H9 (cell line): Measurements from ENCODE around the gene RTN4R. TPM values are rescaled to one million over a fixed set of nuclear protein-coding genes. Genes with fewer than 3 reads are reported as not detected.

ENCODE experiments used
- DNase-seq: peaks from one replicate; pipeline ENCODE4 v3.0.0-alpha.2; 2017
- H2AFZ ChIP-seq: one replicate; pipeline ENCODE4 v1.6.1; 2013; ENCODE audit warnings: mild to moderate bottlenecking, low read length, control low read depth, moderate library complexity
- H2AK5ac ChIP-seq: 2 replicates; pipeline ENCODE4 v1.6.1; 2013; ENCODE audit warnings: low read length, control low read depth, mixed read lengths; ENCODE audit not compliant: insufficient read length
- H2BK120ac ChIP-seq: one replicate; pipeline ENCODE4 v1.6.1; 2013; ENCODE audit warnings: low read depth, mild to moderate bottlenecking, low read length, control low read depth, inconsistent platforms; ENCODE audit not compliant: poor library complexity, severe bottlenecking
- H2BK12ac ChIP-seq: 2 replicates; pipeline ENCODE4 v1.6.1; 2013; ENCODE audit warnings: low read length, control low read depth, mixed read lengths, low read depth; ENCODE audit not compliant: insufficient read length
- H2BK15ac ChIP-seq: 2 replicates; pipeline ENCODE4 v1.6.1; 2013; ENCODE audit warnings: low read depth, low read length, control low read depth
- H2BK20ac ChIP-seq: one replicate; pipeline ENCODE4 v1.6.1; 2013; ENCODE audit warnings: low read depth, mild to moderate bottlenecking, low read length, control low read depth, inconsistent platforms; ENCODE audit not compliant: poor library complexity, severe bottlenecking
- H2BK5ac ChIP-seq: 2 replicates; pipeline ENCODE4 v1.6.1; 2013; ENCODE audit warnings: low read length, control low read depth, mixed read lengths; ENCODE audit not compliant: insufficient read length
- H3K14ac ChIP-seq: 2 replicates; pipeline ENCODE4 v1.6.1; 2013; ENCODE audit warnings: low read length, control low read depth; ENCODE audit not compliant: insufficient read depth
- H3K18ac ChIP-seq: 2 replicates; pipeline ENCODE4 v1.6.1; 2013; ENCODE audit warnings: low read depth, mild to moderate bottlenecking, mixed read lengths, low read length, control low read depth; ENCODE audit not compliant: insufficient read length
- H3K23ac ChIP-seq: 2 replicates; pipeline ENCODE4 v1.6.1; 2013; ENCODE audit warnings: low read length, control low read depth, mixed read lengths, low read depth; ENCODE audit not compliant: insufficient read length
- H3K23me2 ChIP-seq: 2 replicates; pipeline ENCODE4 v1.6.1; 2013; ENCODE audit warnings: low read depth, mild to moderate bottlenecking, mixed read lengths, low read length, control low read depth; ENCODE audit not compliant: insufficient read length, poor library complexity, severe bottlenecking
- H3K27ac ChIP-seq: 2 replicates; pipeline ENCODE4 v1.5.1; 2013; ENCODE audit warnings: low read length, control low read depth, mixed read lengths, low read depth; ENCODE audit not compliant: insufficient read length
- H3K27me3 ChIP-seq: 2 replicates; pipeline ENCODE4 v1.6.1; 2013; ENCODE audit warnings: low read length, control low read depth, inconsistent platforms; ENCODE audit not compliant: insufficient read depth
- H3K4ac ChIP-seq: 2 replicates; pipeline ENCODE4 v1.6.1; 2013; ENCODE audit warnings: low read depth, mild to moderate bottlenecking, control low read depth, inconsistent platforms, low read length, moderate library complexity
- H3K4me1 ChIP-seq: 2 replicates; pipeline ENCODE4 v1.6.1; 2013; ENCODE audit warnings: low read length, control low read depth, inconsistent platforms; ENCODE audit not compliant: insufficient read depth
- H3K4me2 ChIP-seq: 2 replicates; pipeline ENCODE4 v1.6.1; 2013; ENCODE audit warnings: low read length, control low read depth, mixed read lengths; ENCODE audit not compliant: insufficient read length, insufficient read depth
- H3K56ac ChIP-seq: 2 replicates; pipeline ENCODE4 v1.6.1; 2013; ENCODE audit warnings: low read depth, mild to moderate bottlenecking, mixed read lengths, low read length, control low read depth; ENCODE audit not compliant: insufficient read length
- H3K79me1 ChIP-seq: 2 replicates; pipeline ENCODE4 v1.6.1; 2013; ENCODE audit warnings: low read depth, mild to moderate bottlenecking, moderate library complexity, low read length, control low read depth, inconsistent platforms; ENCODE audit not compliant: insufficient read depth, poor library complexity, severe bottlenecking
- H3K79me2 ChIP-seq: 2 replicates; pipeline ENCODE4 v1.6.1; 2013; ENCODE audit warnings: low read length, control low read depth, inconsistent platforms; ENCODE audit not compliant: insufficient read depth
- H3K9ac ChIP-seq: 2 replicates; pipeline ENCODE4 v1.6.1; 2013; ENCODE audit warnings: low read length, control low read depth, mixed read lengths; ENCODE audit not compliant: insufficient read length; ENCODE audit errors: extremely low read depth
- H3K9me3 ChIP-seq: one replicate; pipeline ENCODE4 v1.6.1; 2013; ENCODE audit warnings: low read depth, low read length, inconsistent platforms; ENCODE audit not compliant: control insufficient read depth
- H3T11ph ChIP-seq: one replicate; pipeline ENCODE4 v1.6.1; 2013; ENCODE audit warnings: mild to moderate bottlenecking, low read length, control low read depth, inconsistent platforms
- H4K20me1 ChIP-seq: one replicate; pipeline ENCODE4 v1.6.1; 2013; ENCODE audit not compliant: control insufficient read depth, insufficient read length, insufficient read depth
- H4K5ac ChIP-seq: 2 replicates; pipeline ENCODE4 v1.6.1; 2013; ENCODE audit warnings: low read depth, mild to moderate bottlenecking, mixed read lengths, low read length, control low read depth; ENCODE audit not compliant: insufficient read length
- H4K8ac ChIP-seq: replicated peaks from 2 replicates; pipeline ENCODE4 v1.6.1; 2013; ENCODE audit warnings: low read length, control low read depth, mixed read lengths, low read depth; ENCODE audit not compliant: insufficient read length
- H4K91ac ChIP-seq: 2 replicates; pipeline ENCODE4 v1.6.1; 2013; ENCODE audit warnings: low read depth, mild to moderate bottlenecking, moderate library complexity, mixed read lengths, low read length, control low read depth; ENCODE audit not compliant: insufficient read length
- H3K27ac Mint-ChIP-seq, 3 experiments: 2 replicates in 2 of 3; 3 replicates in 1 of 3; pipeline ENCODE4 v1.8.0; 2020 to 2021; ENCODE audit warnings: mixed read lengths in 3 of 3, mild to moderate bottlenecking in 1 of 3, moderate library complexity in 1 of 3
- H3K27me3 Mint-ChIP-seq: 2 replicates; pipeline ENCODE4 v1.8.0; 2021; ENCODE audit warnings: low read depth, mild to moderate bottlenecking, moderate library complexity, mixed read lengths
- H3K36me3 Mint-ChIP-seq, 3 experiments: 2 replicates in 2 of 3; 3 replicates in 1 of 3; pipeline ENCODE4 v1.8.0; 2020 to 2021; ENCODE audit warnings: low read depth in 3 of 3, mixed read lengths in 3 of 3; ENCODE audit not compliant: insufficient read depth in 1 of 3
- H3K4me1 Mint-ChIP-seq, 2 experiments: 2 replicates each; pipeline ENCODE4 v1.8.0; 2020; ENCODE audit warnings: mixed read lengths in 2 of 2
- H3K4me3 Mint-ChIP-seq, 2 experiments: 2 replicates in 1 of 2; 3 replicates in 1 of 2; pipeline ENCODE4 v1.8.0; 2020 to 2021; ENCODE audit warnings: mild to moderate bottlenecking in 2 of 2, mixed read lengths in 2 of 2, moderate library complexity in 1 of 2
- H3K9me3 Mint-ChIP-seq, 2 experiments: 2 replicates in 1 of 2; 3 replicates in 1 of 2; pipeline ENCODE4 v1.8.0; 2020; ENCODE audit warnings: mild to moderate bottlenecking in 2 of 2, mixed read lengths in 2 of 2, moderate library complexity in 1 of 2
- WGBS: extraction: QIAGEN DNeasy Blood & Tissue Kit; methylation state at CpG from one replicate; pipeline ENCODE4 v1.1.7; 2013; ENCODE audit warnings: missing lambda C conversion rate, low lambda C conversion rate, mixed read lengths; ENCODE audit not compliant: insufficient read length; ENCODE audit errors: extremely low coverage; 5-methylcytosine and 5-hydroxymethylcytosine counted together
- total RNA-seq: library from RNA; stranded (reverse); gene quantifications from 2 replicates; pipeline ENCODE4 v1.2.1, GENCODE V29; 2021
- TF ChIP-seq, protein P1 (sequence below): fragments of 200-600 bp; sonication (generic); conservative IDR thresholded peaks from 3 replicates; pipeline ENCODE4 v1.8.0; 2021; ENCODE audit warnings: antibody characterized with exemption, mild to moderate bottlenecking

The RTN4R gene
- total RNA-seq, 1 experiment from 2014 or later: 19.0 TPM

DNA sequence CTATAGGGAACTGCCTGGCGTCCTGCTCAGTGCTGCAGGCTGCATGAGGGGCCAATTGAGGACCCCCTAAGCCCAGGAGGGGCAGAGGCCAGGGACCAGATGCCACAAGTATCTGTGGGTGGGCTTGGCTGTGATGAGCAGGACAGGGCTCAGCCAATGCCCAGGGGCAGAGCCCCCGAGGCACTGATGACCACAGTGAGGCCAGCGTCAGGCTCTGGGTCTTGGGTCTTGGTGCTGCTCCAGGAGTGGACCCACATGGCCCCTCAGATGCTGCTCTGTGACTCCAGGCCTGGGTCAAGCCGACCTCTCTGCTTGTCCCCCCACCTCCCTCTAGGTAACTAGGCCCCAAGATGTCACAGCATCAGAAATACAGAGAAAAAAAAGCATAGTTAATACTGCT, 50.6 kb downstream of the RTN4R start:
- H2BK120ac ChIP-seq: no peak overlapping the region
- H3K4ac ChIP-seq: no peak overlapping the region
- Mint-ChIP-seq H3K27me3 (no peaks in the 10 kb centered on the region; the same call in 1 of the 2 replicates), H3K27ac (no peak overlapping the region), H3K9me3 (peaks cover 0 to 5% of the 10 kb centered on the region in 2 experiments; a peak in 1 of 5 replicates), H3K4me3 (no peak overlapping the region), H3K36me3 (no peaks in the 10 kb centered on the region), H3K4me1 (0 out of 4 replicates have a peak, but pooled peaks cover 0 to 2% of the 10 kb centered on the region in 2 experiments)
- no peak overlapping the region for H3K56ac ChIP-seq
- H3T11ph ChIP-seq: no peak overlapping the region
- no peaks in the 10 kb centered on the region for H3K79me2 ChIP-seq
- no peak overlapping the region for H3K23ac ChIP-seq
- no peak overlapping the region for H2BK20ac ChIP-seq
- H3K23me2 ChIP-seq: no peaks in the 10 kb centered on the region
- WGBS: no CpG with 5 or more reads among the region's 4 CpGs
- H2BK15ac ChIP-seq: no peak overlapping the region
- no peak overlapping the region for H3K4me2 ChIP-seq
- DNase-seq: no peak
- H4K5ac ChIP-seq: no peak overlapping the region
- H3K27me3 ChIP-seq: no peaks in the 10 kb centered on the region
- H3K9me3 ChIP-seq: no peaks in the 10 kb centered on the region
- no peak overlapping the region for H3K9ac ChIP-seq
- H3K27ac ChIP-seq: no peak overlapping the region
- H2BK12ac ChIP-seq: no peak overlapping the region
- H3K14ac ChIP-seq: no peak overlapping the region
- H4K91ac ChIP-seq: no peak overlapping the region
- H4K20me1 ChIP-seq: no peaks in the 10 kb centered on the region
- no peak overlapping the region for H4K8ac ChIP-seq
- H3K79me1 ChIP-seq: no peaks in the 10 kb centered on the region
- H2AK5ac ChIP-seq: no peak overlapping the region
- no peak overlapping the region for H3K18ac ChIP-seq
- no peak overlapping the region for H2AFZ ChIP-seq
- TF ChIP-seq, protein P1, sequence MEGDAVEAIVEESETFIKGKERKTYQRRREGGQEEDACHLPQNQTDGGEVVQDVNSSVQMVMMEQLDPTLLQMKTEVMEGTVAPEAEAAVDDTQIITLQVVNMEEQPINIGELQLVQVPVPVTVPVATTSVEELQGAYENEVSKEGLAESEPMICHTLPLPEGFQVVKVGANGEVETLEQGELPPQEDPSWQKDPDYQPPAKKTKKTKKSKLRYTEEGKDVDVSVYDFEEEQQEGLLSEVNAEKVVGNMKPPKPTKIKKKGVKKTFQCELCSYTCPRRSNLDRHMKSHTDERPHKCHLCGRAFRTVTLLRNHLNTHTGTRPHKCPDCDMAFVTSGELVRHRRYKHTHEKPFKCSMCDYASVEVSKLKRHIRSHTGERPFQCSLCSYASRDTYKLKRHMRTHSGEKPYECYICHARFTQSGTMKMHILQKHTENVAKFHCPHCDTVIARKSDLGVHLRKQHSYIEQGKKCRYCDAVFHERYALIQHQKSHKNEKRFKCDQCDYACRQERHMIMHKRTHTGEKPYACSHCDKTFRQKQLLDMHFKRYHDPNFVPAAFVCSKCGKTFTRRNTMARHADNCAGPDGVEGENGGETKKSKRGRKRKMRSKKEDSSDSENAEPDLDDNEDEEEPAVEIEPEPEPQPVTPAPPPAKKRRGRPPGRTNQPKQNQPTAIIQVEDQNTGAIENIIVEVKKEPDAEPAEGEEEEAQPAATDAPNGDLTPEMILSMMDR: no peak
- H3K4me1 ChIP-seq: no peaks in the 10 kb centered on the region
- H2BK5ac ChIP-seq: no peak overlapping the region
